Measurements from ENCODE around the gene PPP1R8. TPM values are rescaled to one million over a fixed set of nuclear protein-coding genes. Genes with fewer than 3 reads are reported as not detected.
A peak's percentile ranks its signal among the peaks of the same experiment; 100 is the strongest.
"Not testable (repeated sequence)": the region's sequence is repeated elsewhere in the genome, so short reads cannot be mapped to it uniquely, and the experiment has no call there.

PPP1R8 gene
- total RNA-seq, 4 donors from 2014 or later = 15.1 to 32.9 (median 28.0) TPM

- DNase-seq = no peak
- H3K36me3 ChIP-seq = no peaks in the 10 kb centered on the region
- H3K4me3 ChIP-seq = no peak overlapping the region
- TF ChIP-seq POLR2AphosphoS5 (IDR thresholded peaks at IDR 0.05) = no peak
- no peak for TF ChIP-seq EP300 (IDR thresholded peaks at IDR 0.05; ENCODE audit: low read depth)
- TF ChIP-seq POLR2A (IDR thresholded peaks at IDR 0.05) = no peak
- TF ChIP-seq CTCF (IDR thresholded peaks at IDR 0.05) = no peak
- in situ Hi-C loops (cut with MboI; ENCODE audit: low pct_ligation_motif_present in 1 of 4, low pct_unique_long_range_greater_than_20kb in 1 of 4, low sequenced_read_pairs in 3 of 4) = loop anchor here in 3 of 4 donors (10.0 to 25.0 kb wide), 3 partner anchors 105 to 343 kb away; no protein-coding TSS in a partner anchor
- no peaks in the 10 kb centered on the region for H3K9me3 ChIP-seq
- 73% methylated on average over 1 of the region's 1 CpG; no CpG with 5 or more reads in 1 of the 2 donors for WGBS, 2 donors (ENCODE audit: low coverage in 1 of 2)
- H3K27me3 ChIP-seq = no peaks in the 10 kb centered on the region
- intact Hi-C loops (cut with DNase I; ENCODE audit: low total_unique reads) = no loop called here
- H3K27ac ChIP-seq = peak overlapping the region; percentile 51 to 68 (median 64)
- peaks cover 0 to 10% (median 9%) of the 10 kb centered on the region in 4 donors for H3K4me1 ChIP-seq
These were observed 39.1 kb downstream of the PPP1R8 start for GRCh38 chr1:27869719-27870085.

- intact Hi-C loops (cut with DNase I; ENCODE audit: low total_unique reads); DNase-seq; H3K27ac ChIP-seq; H3K9me3 ChIP-seq; H3K36me3 ChIP-seq; H3K4me3 ChIP-seq; H3K27me3 ChIP-seq: not testable (repeated sequence)
- H3K4me1 ChIP-seq = peaks cover 0 to 13% (median 10%) of the 10 kb centered on the region in 4 donors
- in situ Hi-C loops (cut with MboI; ENCODE audit: low pct_ligation_motif_present in 1 of 4, low pct_unique_long_range_greater_than_20kb in 1 of 4, low sequenced_read_pairs in 3 of 4) = loop anchor here in 2 of 4 donors (25.0 kb wide), 2 partner anchors 116 to 341 kb away; no protein-coding TSS in a partner anchor
- WGBS, 2 donors (ENCODE audit: low coverage in 1 of 2) = 78 to 89% methylated on average over 5 to 7 of the region's 7 CpGs
These were observed 40.5 kb downstream of the PPP1R8 start for GRCh38 chr1:27871076-27871475.

- no peak for TF ChIP-seq EP300 (IDR thresholded peaks at IDR 0.05; ENCODE audit: low read depth)
- TF ChIP-seq POLR2AphosphoS5 (IDR thresholded peaks at IDR 0.05) = peak; percentile 82 to 87 (median 86)
- TF ChIP-seq POLR2A (IDR thresholded peaks at IDR 0.05) = peak; percentile 71
- peak; percentile 81 for DNase-seq
- Histone ChIP-seq H3K4me3 (peak within 1 kb of the TSS; percentile 43 to 85 (median 66)), H3K27ac (peak within 1 kb of the TSS; percentile 70 to 85 (median 78)), H3K9me3 (no peaks in the 10 kb centered on the region), H3K4me1 (peaks cover 0 to 13% (median 10%) of the 10 kb centered on the region in 4 donors), H3K36me3 (no peaks in the 10 kb centered on the region), H3K27me3 (no peaks in the 10 kb centered on the region)
- 37% methylated on average over 11 of the region's 53 CpGs; no CpG with 5 or more reads in 1 of the 2 donors for WGBS, 2 donors (ENCODE audit: low coverage in 1 of 2)
- intact Hi-C loops (cut with DNase I; ENCODE audit: low total_unique reads) (no loop called here), in situ Hi-C loops (cut with MboI; ENCODE audit: low pct_ligation_motif_present in 1 of 4, low pct_unique_long_range_greater_than_20kb in 1 of 4, low sequenced_read_pairs in 3 of 4) (loop anchor here in 2 of 4 donors (25.0 kb wide), 2 partner anchors 115 to 340 kb away; no protein-coding TSS in a partner anchor)
These were observed 41.6 kb downstream of the PPP1R8 start, which contains the start of gene THEMIS2 for GRCh38 chr1:27872059-27872801. TSS of gene THEMIS2 (plus strand) at chr1:27872544. CDS start at chr1:27872572, 28 bp downstream.

GRCh38 chr1:27872802-27873551 lies 42.4 kb downstream of the PPP1R8 start:
- WGBS, 2 donors (ENCODE audit: low coverage in 1 of 2) = 11 to 23% methylated on average over 6 to 38 of the region's 38 CpGs
- Histone ChIP-seq H3K36me3 (no peaks in the 10 kb centered on the region), H3K4me3 (peak overlapping the region; percentile 43 to 85 (median 66)), H3K4me1 (peaks cover 0 to 13% (median 10%) of the 10 kb centered on the region in 4 donors), H3K9me3 (no peaks in the 10 kb centered on the region), H3K27me3 (no peaks in the 10 kb centered on the region), H3K27ac (peak overlapping the region; percentile 70 to 85 (median 78))
- intact Hi-C loops (cut with DNase I; ENCODE audit: low total_unique reads) = no loop called here
- no peak for TF ChIP-seq EP300 (IDR thresholded peaks at IDR 0.05; ENCODE audit: low read depth)
- TF ChIP-seq CTCF (IDR thresholded peaks at IDR 0.05) = no peak
- no peak for TF ChIP-seq POLR2AphosphoS5 (IDR thresholded peaks at IDR 0.05)
- TF ChIP-seq POLR2A (IDR thresholded peaks at IDR 0.05) = no peak
- in situ Hi-C loops (cut with MboI; ENCODE audit: low pct_ligation_motif_present in 1 of 4, low pct_unique_long_range_greater_than_20kb in 1 of 4, low sequenced_read_pairs in 3 of 4) = loop anchor here in 2 of 4 donors (25.0 kb wide), 2 partner anchors 114 to 339 kb away; no protein-coding TSS in a partner anchor
- no peak for DNase-seq
